HG02943 (cell line): ENCODE measurements around the gene HARBI1.

Experiments
- ATAC-seq: cut with Tn5 transposase; IDR thresholded peaks from one replicate; pipeline ENCODE4 v1.9.1; 2021; ENCODE audit warnings: mild to moderate bottlenecking, low read depth, moderate library complexity; ENCODE audit not compliant: unreplicated experiment

The HARBI1 gene, protein sequence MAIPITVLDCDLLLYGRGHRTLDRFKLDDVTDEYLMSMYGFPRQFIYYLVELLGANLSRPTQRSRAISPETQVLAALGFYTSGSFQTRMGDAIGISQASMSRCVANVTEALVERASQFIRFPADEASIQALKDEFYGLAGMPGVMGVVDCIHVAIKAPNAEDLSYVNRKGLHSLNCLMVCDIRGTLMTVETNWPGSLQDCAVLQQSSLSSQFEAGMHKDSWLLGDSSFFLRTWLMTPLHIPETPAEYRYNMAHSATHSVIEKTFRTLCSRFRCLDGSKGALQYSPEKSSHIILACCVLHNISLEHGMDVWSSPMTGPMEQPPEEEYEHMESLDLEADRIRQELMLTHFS

DNA sequence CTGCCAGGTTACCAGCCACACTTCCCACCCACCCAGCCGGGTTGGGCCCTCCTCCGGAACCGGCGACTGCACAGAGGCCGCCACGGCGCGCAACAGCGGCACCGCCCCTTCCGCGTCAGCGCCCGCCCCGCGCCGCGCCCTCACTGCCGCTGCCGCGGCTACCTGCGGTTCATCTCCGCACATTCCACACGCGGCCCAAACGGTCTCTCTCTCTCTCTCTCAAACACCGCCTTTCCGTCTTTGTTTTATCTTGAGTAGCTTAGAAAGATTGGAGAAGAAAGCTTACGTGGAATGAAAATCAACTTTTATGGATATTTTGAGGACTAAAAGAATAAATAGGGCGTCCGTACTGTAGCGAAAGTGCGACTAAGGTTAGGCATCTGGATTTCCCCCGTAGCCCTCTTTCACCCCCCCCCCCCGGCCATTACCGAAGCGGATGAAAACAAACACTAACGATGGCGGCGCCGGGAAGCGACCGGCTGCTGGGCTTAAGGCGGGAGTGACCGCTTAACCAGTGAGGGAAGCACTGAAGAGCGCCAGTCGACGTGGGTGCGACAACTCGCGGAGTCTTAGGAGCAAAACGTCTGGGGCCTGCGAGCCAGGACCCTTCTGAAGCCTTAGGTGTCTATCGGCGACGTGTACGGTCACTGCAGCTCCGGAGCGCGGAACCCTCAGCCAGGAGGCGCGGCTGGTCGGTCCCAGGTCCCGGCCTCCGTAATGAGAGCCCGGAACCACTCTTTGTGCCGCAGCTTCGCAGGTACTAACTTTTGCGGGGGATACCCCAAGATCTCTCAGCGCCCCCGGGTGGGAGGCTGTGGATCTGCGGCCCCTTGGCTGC is at the start of gene HARBI1, which contains the start of gene ATG13:
HARBI1 (minus strand) TSS at position 94 of the 838 bp plus-strand sequence. CDS start 990 bp downstream, outside the sequence.
ATG13 (plus strand) TSS at position 420 of the 838 bp plus-strand sequence. CDS start 26,739 bp downstream, outside the sequence.
- peak; percentile 89 for ATAC-seq

DNA sequence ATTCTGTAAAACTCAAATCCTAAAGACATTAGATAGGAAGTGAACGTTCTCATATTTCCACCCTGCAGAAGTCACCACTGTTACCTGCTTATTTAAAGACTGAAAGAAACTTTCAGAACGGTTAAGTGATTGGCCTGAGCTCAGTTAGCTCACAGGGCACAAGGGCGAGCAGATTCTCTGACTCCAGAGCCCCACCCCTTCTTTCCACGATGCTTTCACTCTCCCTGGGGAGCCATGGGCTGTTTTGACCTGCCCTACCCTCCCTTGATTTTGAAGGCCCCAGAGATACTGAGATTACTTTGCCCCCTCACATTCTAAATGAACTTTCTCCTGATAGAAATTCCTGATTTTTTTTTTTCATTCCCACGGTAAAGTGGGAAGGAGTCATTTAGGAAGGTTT is 49.5 kb upstream of the HARBI1 start:
- ATAC-seq: no peak

DNA sequence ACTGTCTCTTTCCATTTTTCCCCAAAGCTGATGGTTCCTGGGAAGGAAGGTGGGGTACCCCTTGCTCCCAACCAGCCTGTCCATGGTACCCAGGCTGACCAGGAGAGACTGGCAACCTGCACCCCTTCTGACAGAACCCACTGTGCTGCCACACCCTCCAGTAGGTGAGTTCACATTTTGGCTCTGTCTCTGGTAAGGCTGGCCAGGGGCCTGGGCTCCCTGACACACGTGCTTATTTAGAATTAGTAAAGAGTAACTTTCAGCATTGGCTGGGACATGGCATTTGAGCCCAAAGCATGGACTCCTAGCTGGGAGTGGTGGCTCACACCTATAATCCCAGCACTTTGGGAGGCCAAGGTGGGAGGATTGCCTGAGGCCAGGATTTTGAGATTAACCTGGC is 48.3 kb upstream of the HARBI1 start:
- no peak for ATAC-seq

DNA sequence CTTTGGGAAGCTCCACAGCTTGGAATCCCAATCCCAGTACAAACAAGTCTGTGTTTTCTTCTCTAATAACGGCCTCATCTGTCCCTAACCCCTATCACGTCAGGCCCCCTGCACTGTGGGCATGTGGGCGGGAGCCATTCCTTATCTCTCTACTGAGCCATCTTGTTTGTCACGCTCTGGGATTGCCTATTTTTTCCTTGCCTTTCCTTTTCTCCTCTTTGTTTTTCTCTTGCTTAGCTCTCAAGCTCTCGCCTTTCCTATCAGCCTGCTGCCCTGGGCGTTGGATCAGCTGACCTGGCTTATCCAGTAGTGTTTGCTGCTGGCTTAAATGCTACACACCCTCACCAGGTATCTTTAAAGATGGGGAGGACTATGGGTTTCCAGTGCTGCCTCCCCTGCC is 47.6 kb upstream of the HARBI1 start:
- ATAC-seq: no peak

GRCh38 chr11:46663277-46663940 is 46.4 kb upstream of the HARBI1 start:
- no peak for ATAC-seq

- ATAC-seq: no peak
Observed at GRCh38 chr11:46662366-46662765, 45.3 kb upstream of the HARBI1 start.

DNA sequence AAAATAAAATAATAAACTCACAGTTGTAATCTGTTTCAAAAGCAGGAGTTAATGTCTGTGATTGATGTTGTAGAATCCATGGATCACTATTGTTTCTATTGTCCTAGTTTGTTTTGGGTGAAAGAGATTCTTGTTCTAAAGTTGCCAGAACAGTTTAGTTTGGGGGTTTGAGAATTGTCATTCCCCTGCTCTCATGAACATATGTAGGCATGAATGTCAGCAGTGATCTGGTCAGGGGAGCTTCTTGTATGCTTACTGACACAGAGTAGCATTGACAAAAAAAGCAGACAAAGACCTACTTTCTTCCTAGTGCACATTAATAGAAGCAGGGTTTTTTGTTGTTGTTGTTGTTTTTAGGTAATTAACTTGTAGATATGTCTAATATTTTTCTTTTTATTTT is 44.8 kb upstream of the HARBI1 start:
- ATAC-seq: no peak

GRCh38 chr11:46659908-46660307 is 42.9 kb upstream of the HARBI1 start:
- no peak for ATAC-seq

DNA sequence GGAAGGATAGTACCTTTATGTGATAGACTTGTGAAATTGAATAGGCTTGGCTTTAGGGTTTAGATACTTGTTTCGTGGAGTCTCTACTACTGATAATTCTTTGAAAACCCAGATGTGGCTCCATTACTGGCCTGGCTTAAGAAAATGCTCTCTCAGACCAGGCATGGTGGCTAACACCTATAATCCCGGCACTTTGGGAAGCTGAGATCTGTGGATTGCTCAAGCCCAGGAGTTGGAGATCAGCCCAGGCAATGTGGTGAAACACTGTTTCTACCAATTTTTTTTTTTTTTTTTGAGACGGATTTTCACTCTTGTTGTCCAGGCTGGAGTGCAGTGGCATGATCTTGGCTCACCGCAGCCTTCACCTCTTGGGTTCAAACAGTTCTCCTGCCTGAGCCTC is 41.2 kb upstream of the HARBI1 start:
- ATAC-seq: no peak

DNA sequence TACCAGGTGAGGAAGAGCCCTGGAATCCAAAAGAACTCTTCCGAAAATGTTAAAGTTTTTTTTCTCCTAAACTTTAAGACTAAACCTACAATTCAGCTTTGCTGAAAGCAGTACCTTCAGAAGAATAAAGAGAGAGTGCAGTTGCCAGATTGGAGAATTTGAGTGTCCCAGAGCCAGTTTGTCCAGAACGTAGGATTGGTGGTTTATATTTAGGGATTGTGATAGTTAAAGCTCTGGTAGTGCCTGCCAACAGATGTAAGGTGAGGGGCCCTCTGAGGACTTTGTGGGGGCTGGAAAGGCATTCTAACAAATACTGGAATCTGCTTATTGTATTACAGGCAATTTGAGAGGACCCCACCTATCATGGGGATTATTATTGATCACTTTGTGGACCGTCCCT is 40.2 kb upstream of the HARBI1 start:
- ATAC-seq: no peak

- ATAC-seq: no peak
Observed at GRCh38 chr11:46655631-46656030, 38.6 kb upstream of the HARBI1 start.

DNA sequence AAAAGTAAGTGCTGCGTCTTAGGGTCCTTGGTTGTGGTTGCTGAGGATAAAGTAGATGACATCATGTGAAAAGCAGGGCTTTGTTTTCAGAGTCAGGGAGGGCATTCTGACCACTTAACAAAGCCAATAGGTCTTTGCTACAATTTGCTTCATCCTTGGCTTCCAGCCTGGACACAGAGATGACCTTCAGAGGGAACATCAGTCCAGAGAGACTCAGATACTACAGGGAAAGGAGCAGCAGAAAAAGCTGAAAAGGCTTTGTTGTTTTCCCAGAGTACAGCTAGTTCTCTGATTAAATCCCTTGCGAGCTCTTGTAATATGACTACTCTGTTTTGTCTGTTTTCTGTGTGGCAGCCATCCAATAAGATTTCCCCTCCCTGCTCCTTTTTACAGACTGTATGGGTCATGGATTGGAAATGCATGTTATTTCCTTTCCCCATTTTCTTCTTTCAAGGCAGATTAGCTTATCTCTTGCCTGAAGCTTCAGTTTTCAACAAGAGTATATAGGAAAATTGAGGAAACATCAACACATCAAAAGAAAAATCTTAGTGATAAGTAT is 32.2 kb upstream of the HARBI1 start:
- ATAC-seq: no peak

- no peak for ATAC-seq
Observed at GRCh38 chr11:46643986-46644385, 27.0 kb upstream of the HARBI1 start.

DNA sequence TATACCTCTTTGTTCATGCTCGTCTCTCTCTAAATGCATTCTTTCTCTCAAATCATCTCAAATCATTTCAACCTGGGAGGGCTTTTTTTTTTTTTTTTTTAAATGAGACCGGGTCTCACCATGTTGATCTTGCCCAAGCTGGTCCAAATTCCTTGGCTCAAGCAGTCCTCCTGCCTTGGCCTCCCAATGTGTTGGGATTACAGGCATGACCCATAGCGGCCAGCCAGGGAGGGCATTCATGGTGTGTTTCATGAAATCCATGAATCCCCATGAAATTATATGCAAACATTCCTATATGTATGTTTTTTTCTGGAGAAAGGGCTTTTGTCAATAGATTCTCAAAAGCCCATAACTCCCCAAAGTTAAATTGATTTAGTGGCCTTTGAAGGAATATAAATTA is 26.5 kb upstream of the HARBI1 start:
- no peak for ATAC-seq

DNA sequence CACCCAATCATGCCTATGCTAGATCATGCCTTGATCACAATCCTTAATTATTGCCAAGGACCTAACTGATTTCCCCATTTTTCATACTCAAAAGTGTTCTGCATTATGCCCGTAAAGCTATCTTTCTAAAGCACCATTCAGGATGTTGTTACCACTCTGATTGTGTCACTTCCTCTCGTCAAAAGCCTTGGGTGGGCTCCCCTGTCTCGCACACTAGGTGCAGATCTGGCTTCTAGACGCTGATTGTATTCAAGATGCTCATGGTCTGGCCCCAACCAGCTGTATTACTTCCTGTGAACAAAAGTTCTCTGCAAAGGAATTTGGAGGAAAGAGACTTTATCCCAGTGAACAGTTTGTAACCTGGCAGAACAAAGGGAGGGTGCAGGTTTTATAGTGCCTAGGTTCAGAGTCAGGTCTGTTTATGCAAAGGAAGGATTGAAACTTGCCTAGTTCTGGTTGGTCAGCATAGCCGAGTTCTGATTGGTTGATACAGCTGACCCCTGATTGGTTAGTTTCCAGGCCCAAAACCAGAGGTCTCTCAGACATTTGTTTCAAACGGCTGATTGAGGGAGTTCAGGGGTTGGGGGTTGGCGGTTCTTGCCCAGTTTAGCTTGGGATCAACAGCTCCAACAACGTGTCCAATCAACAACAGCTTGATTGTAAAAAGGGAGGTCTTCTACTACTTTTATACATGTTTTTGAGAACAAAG is 25.8 kb upstream of the HARBI1 start:
- no peak for ATAC-seq

GRCh38 chr11:46641639-46642038 is 24.6 kb upstream of the HARBI1 start:
- ATAC-seq: no peak

GRCh38 chr11:46640036-46640788 is 23.2 kb upstream of the HARBI1 start:
- ATAC-seq: no peak

DNA sequence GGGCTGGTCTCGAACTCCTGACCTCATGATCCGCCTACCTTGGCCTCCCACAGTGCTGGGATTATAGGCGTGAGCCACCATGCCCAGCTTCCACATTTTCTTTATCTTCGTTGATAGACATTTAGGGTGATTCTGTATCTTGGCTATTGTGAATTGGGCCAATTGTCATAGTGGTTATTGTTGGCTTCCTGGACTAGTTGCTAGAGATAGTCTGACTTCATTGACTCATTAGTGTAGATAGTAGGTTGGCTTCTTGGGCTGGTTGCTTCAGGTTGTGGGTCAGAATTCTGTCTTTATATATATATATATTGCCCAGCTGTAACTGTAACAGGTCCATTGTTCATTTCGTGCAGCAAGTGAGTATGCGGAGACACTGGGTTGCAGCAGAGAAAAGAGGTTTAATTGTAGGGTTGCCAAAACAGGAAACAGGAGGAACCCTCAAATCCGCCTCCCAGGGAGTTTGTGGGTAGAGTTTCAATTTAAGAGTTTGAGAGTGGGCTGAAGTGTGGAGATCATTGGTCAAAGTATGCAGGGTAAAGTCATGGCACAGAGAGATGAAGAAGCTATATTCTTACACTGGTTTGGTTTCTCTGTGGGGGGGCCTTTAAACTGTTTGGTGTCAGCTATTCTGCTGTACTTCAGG is 22.3 kb upstream of the HARBI1 start:
- ATAC-seq: no peak

DNA sequence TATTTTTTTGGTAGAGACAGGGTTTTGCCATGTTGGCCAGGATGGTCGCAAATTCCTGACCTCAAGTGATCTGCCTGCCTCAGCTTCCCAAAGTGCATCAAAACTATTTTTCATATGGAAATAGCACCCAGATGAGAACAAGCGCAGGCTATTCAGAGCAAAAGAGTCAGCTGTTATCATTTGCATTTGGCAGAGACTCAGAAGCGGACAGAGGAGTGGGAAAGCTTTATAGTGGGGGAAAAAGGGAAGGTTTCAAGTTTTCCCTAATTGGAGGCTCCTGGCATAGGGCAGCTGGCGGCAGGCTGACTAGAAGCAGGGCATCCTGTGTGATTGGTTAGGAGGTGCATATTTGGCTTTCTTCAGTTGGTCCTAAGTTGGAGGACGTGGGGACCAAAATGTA is 20.5 kb upstream of the HARBI1 start:
- no peak for ATAC-seq
